SKM-1 treated with dmso at 0.1 percent for 144 hours (cell line): Measurements from ENCODE around the gene C10orf71.

Source experiments
- DNase-seq: peaks from one replicate; lab custom pipeline; 2025; ENCODE audit not compliant: unreplicated experiment; lab: John Stamatoyannopoulos, UW

The C10orf71 gene

GRCh38 chr10:49273626-49274025, 25.3 kb upstream of the C10orf71 start:
- DNase-seq: no peak

GRCh38 chr10:49274886-49275285, 24.1 kb upstream of the C10orf71 start:
- DNase-seq: no peak

- DNase-seq: no peak
Measured at GRCh38 chr10:49275896-49276295, 23.1 kb upstream of the C10orf71 start.

- DNase-seq: no peak
Measured at GRCh38 chr10:49276596-49276995, 22.4 kb upstream of the C10orf71 start.

GRCh38 chr10:49277973-49278372, 21.0 kb upstream of the C10orf71 start:
- DNase-seq: no peak

GRCh38 chr10:49278497-49278981, 20.4 kb upstream of the C10orf71 start:
- DNase-seq: no peak

GRCh38 chr10:49279015-49279880, 19.7 kb upstream of the C10orf71 start:
- DNase-seq: no peak

- DNase-seq: peak; percentile 23
Measured at GRCh38 chr10:49280001-49280408, 19.0 kb upstream of the C10orf71 start.

GRCh38 chr10:49281461-49281860, 17.5 kb upstream of the C10orf71 start:
- no peak for DNase-seq

- no peak for DNase-seq
Measured at GRCh38 chr10:49282306-49282705, 16.7 kb upstream of the C10orf71 start.

GRCh38 chr10:49282879-49283341, 16.1 kb upstream of the C10orf71 start:
- no peak for DNase-seq

GRCh38 chr10:49283491-49283890, 15.5 kb upstream of the C10orf71 start:
- no peak for DNase-seq

- DNase-seq: no peak
Measured at GRCh38 chr10:49284356-49284755, 14.6 kb upstream of the C10orf71 start.

GRCh38 chr10:49285232-49285631, 13.7 kb upstream of the C10orf71 start:
- DNase-seq: peak; percentile 59

- no peak for DNase-seq
Measured at GRCh38 chr10:49286686-49287085, 12.3 kb upstream of the C10orf71 start.

GRCh38 chr10:49287689-49288340, 11.2 kb upstream of the C10orf71 start:
- no peak for DNase-seq

- no peak for DNase-seq
Measured at GRCh38 chr10:49288341-49289065, 10.5 kb upstream of the C10orf71 start.

GRCh38 chr10:49289480-49289879, 9.5 kb upstream of the C10orf71 start:
- DNase-seq: no peak

GRCh38 chr10:49290131-49290530, 8.8 kb upstream of the C10orf71 start:
- DNase-seq: no peak

- no peak for DNase-seq
Measured at GRCh38 chr10:49290607-49291006, 8.4 kb upstream of the C10orf71 start.

GRCh38 chr10:49292565-49293207, 6.3 kb upstream of the C10orf71 start:
- no peak for DNase-seq
